ENCODE data around the gene PIGL. TPM values are rescaled to one million over a fixed set of nuclear protein-coding genes. Genes with fewer than 3 reads are reported as not detected.

PIGL gene
- polyA plus RNA-seq, 1 experiment, result 23.1 TPM

DNA sequence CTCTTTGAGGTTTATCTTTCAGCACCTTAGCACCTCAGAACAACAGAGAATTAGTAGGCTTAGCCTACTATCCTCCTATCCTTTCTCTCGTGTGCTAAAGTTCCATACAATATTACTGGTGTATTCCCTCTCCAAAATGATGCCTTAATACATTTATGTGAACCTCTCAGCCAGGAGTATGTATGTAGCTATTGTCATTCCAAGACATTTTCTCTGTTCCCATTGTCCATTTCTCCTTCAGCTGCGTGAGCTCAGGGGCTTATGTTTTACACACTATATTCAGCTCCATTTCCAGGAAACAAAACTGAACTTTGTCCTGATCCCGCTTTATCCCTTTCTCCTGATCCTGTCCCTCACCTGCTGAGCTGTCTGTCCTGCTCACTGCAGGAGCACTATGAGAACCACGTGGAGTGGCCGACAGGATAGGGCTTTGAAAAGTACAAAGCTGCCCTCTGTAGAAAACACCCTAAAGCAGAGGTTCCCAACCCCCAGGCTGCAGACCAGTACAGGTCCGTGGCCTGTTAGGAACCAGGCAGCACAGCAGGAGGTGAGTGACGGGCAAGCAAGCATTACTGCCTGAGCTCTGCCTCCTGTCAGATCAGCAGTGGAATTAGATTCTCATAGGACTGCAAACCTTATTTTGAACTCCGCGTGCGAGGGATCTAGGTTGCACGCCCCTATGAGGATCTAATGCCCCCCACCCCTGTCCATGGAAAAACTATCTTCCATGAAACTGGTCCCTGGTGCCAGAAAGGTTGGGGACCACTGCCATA lies 80.5 kb downstream of the PIGL start:
- Histone ChIP-seq H3K36me3 (ENCODE audit: control insufficient read depth, insufficient read depth, low read length) (no peaks in the 10 kb centered on the region), H3K27me3 (ENCODE audit: control insufficient read depth, insufficient read depth, low read length) (no peaks in the 10 kb centered on the region), H3K4me3 (ENCODE audit: low read depth, low read length) (no peak overlapping the region)
- DNase-seq (ENCODE audit: low read depth), result no peak
- TF ChIP-seq, protein P1, sequence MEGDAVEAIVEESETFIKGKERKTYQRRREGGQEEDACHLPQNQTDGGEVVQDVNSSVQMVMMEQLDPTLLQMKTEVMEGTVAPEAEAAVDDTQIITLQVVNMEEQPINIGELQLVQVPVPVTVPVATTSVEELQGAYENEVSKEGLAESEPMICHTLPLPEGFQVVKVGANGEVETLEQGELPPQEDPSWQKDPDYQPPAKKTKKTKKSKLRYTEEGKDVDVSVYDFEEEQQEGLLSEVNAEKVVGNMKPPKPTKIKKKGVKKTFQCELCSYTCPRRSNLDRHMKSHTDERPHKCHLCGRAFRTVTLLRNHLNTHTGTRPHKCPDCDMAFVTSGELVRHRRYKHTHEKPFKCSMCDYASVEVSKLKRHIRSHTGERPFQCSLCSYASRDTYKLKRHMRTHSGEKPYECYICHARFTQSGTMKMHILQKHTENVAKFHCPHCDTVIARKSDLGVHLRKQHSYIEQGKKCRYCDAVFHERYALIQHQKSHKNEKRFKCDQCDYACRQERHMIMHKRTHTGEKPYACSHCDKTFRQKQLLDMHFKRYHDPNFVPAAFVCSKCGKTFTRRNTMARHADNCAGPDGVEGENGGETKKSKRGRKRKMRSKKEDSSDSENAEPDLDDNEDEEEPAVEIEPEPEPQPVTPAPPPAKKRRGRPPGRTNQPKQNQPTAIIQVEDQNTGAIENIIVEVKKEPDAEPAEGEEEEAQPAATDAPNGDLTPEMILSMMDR (IDR thresholded peaks at IDR 0.05; ENCODE audit: insufficient read depth, low read depth, low read length), result no peak
- POLR2A ChIA-PET, result no interaction called here
- CTCF ChIA-PET, result interaction anchor here (1.0 to 1.3 kb wide), 4 partner anchors 9 to 66 kb away, joined by 3 to 6 read pairs (median 3); no protein-coding TSS in a partner anchor

DNA sequence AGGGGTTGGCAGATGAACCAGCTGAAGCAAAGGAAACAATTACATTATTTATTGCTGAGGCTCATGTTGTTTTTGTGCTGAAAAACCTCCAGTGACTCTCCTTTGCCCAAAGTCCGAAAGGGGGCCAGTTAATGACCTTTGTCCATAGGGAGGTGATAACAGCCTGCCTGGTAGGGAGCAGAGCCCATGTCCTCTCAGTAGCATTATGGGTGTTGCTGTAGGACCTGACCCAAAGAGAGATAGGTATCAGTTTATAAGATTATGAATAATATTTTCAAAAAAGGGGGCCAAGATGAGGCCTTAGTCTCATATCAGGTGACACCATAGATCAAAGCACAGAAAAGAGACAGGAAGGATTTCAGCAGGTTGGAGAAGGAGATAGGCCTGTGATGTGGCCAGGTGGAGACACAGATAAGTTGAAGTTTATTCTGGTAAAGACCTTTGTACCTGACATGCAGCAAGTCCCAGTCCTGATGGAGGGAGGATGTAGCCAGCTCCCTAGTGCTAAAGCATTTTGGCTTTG lies 81.2 kb downstream of the PIGL start:
- TF ChIP-seq, protein P1 (IDR thresholded peaks at IDR 0.05; ENCODE audit: insufficient read depth, low read depth, low read length), result no peak
- Histone ChIP-seq H3K4me3 (ENCODE audit: low read depth, low read length) (no peak overlapping the region), H3K36me3 (ENCODE audit: control insufficient read depth, insufficient read depth, low read length) (no peaks in the 10 kb centered on the region), H3K27me3 (ENCODE audit: control insufficient read depth, insufficient read depth, low read length) (no peaks in the 10 kb centered on the region)
- POLR2A ChIA-PET, result no interaction called here
- CTCF ChIA-PET, result interaction anchor here (1.1 to 1.3 kb wide), 3 partner anchors 16 to 65 kb away, joined by 3 read pairs; no protein-coding TSS in a partner anchor
- DNase-seq (ENCODE audit: low read depth), result no peak

DNA sequence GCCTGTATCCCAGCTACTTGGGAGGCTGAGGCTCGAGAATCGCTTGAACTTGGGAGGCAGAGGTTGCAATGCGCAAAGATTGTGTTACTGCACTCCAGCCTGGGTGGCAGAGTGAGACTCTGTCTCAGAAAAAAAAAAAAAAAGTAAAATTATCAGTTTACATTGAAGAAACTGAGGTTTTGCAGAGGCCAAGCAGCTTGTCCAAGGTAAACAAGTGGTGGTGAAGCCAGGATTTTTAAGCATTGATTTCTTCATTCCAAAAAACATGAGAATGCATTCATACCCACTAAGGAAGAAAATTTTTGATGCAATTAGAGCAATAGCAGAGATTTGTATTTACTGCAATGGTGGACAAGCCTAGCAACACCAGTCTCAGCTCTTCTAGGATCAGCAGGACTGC lies 83.5 kb downstream of the PIGL start:
- H3K4me3 ChIP-seq (ENCODE audit: low read depth, low read length), result no peak overlapping the region
- peaks cover 1% of the 10 kb centered on the region for H3K36me3 ChIP-seq (ENCODE audit: control insufficient read depth, insufficient read depth, low read length)
- no peaks in the 10 kb centered on the region for H3K27me3 ChIP-seq (ENCODE audit: control insufficient read depth, insufficient read depth, low read length)
- ChIA-PET POLR2A (no interaction called here), CTCF (no interaction called here)
- no peak for DNase-seq (ENCODE audit: low read depth)
- TF ChIP-seq, protein P1 (IDR thresholded peaks at IDR 0.05; ENCODE audit: insufficient read depth, low read depth, low read length), result no peak

DNA sequence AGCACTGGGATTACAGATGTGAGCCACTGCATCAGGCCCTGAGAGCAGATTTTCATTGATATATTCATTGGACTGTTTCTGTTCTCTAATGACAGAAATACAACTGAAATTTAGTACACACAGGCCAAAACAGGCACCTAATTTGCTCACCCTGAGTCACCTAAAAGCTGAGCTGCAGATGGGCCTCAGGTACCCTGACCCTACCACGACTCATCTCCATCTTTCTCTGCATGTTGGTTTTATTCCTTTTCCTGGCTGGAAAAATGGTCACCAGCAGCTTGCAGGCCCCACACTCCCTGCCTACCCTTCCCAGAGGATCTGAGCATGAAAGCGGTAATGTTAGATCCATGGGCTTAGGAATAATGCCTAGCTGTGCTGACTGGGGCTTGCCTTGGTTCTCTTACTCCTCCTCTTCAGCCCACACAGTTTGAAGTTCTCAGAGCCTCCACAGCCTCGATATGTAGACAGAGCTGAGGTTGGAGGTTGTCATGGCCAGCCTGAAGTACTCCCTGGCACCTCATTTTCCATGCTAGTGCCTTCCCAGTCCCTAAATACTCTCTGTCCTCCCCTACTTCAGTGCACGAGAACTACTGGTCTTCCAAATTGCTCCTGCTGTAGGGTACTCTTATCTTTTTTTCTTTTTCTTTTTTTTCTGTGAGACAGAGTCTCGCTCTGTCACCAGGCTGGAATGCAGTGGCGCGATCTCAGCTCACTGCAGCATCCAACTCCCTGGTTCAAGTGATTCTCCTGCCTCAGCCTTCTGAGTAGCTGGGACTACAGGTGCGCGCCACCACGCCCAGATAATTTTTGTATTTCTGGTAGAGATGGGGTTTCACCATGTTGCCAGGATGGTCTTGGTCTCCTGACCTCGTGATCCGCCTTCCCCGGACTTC lies 85.2 kb downstream of the PIGL start:
- H3K36me3 ChIP-seq (ENCODE audit: control insufficient read depth, insufficient read depth, low read length), result peaks cover 1% of the 10 kb centered on the region
- DNase-seq (ENCODE audit: low read depth), result no peak
- H3K4me3 ChIP-seq (ENCODE audit: low read depth, low read length), result no peak overlapping the region
- ChIA-PET CTCF (interaction anchor here (1.0 to 1.4 kb wide), 2 partner anchors 12 to 16 kb away, joined by 4 read pairs; no protein-coding TSS in a partner anchor), POLR2A (no interaction called here)
- TF ChIP-seq, protein P1 (IDR thresholded peaks at IDR 0.05; ENCODE audit: insufficient read depth, low read depth, low read length), result no peak
- no peaks in the 10 kb centered on the region for H3K27me3 ChIP-seq (ENCODE audit: control insufficient read depth, insufficient read depth, low read length)

DNA sequence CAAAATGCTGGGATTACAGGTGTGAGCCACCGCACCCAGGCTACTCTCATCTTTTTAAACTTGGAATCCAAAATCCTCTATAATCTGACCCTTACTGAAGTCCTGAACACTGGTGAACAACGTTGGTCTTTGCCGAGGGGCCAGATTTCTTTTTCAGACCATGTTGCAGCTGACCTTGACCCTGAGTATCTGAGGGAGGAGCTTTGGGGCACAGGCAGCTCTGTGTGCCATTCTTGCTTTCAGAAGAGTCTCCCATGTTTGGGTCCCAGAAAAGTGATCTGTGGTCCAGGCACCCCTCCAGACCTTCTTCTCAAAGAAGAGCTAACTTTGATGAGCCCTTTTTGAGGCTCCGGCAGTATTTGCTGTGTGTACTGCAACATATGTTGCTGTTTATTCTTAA lies 85.8 kb downstream of the PIGL start:
- POLR2A ChIA-PET, result no interaction called here
- TF ChIP-seq, protein P1 (IDR thresholded peaks at IDR 0.05; ENCODE audit: insufficient read depth, low read depth, low read length), result no peak

More for the DNA sequence above, 85.8 kb downstream of the PIGL start:
- Histone ChIP-seq H3K4me3 (ENCODE audit: low read depth, low read length) (no peak overlapping the region), H3K27me3 (ENCODE audit: control insufficient read depth, insufficient read depth, low read length) (no peaks in the 10 kb centered on the region), H3K36me3 (ENCODE audit: control insufficient read depth, insufficient read depth, low read length) (peaks cover 1% of the 10 kb centered on the region)
- DNase-seq (ENCODE audit: low read depth), result no peak
- CTCF ChIA-PET, result interaction anchor here (0.6 to 4.1 kb wide), 6 partner anchors 8 to 151 kb away, joined by 3 to 17 read pairs (median 4); no protein-coding TSS in a partner anchor
